Osteoblast (primary cell): Measurements from ENCODE around the gene CENPF. TPM values are rescaled to one million over a fixed set of nuclear protein-coding genes. Genes with fewer than 3 reads are reported as not detected.

ENCODE experiments used
- total RNA-seq: library from RNA; depleted of rRNA; stranded (reverse); fragments of >200 nt; gene quantifications from 2 replicates; pipeline ENCODE4 v1.2.3, GENCODE V29; 2012

Gene CENPF
- total RNA-seq, 1 donor, result 8.3 TPM

Other genes starting within 250 kb of the CENPF start
- 122 and 131 TPM in 2 replicates for gene PTPN14, start 51.6 kb upstream of the CENPF start, total RNA-seq